Right lobe of liver (tissue), 6 donors: ENCODE results near the gene MYT1. TPM values are rescaled to one million over a fixed set of nuclear protein-coding genes. Genes with fewer than 3 reads are reported as not detected.

Source experiments
- ATAC-seq, 4 donors: fragments of 200-7000 bp; cut with Tn5 transposase; one replicate each; pipeline ENCODE4 v1.9.1; 2020; ENCODE audit warnings: mild to moderate bottlenecking in 4 of 4, moderate library complexity in 4 of 4
- DNase-seq, 3 donors: peaks; one replicate each; pipeline ENCODE4 v3.0.0-alpha.2; 2020
- H3K27ac ChIP-seq, 3 donors: fragments of 200-600 bp; one replicate each; pipeline ENCODE4 v1.8.0; 2022
- H3K27me3 ChIP-seq, 2 donors: fragments of 200-600 bp; one replicate each; pipeline ENCODE4 v1.8.0; 2022
- H3K36me3 ChIP-seq, 4 donors: fragments of 200-600 bp; sonication (generic) in 1 of 4; one replicate each; pipeline versions ENCODE4 v1.5.1 to v1.8.0; 2017 to 2022; ENCODE audit warnings: control low read depth in 1 of 4
- H3K4me1 ChIP-seq, 4 donors: fragments of 200-600 bp; sonication (generic) in 1 of 4; one replicate each; pipeline versions ENCODE4 v1.5.1 to v1.8.0; 2017 to 2022; ENCODE audit warnings: control low read depth in 1 of 4
- H3K4me3 ChIP-seq, 3 donors: fragments of 200-600 bp; one replicate each; pipeline ENCODE4 v1.8.0; 2022
- H3K9me3 ChIP-seq, 4 donors: fragments of 200-600 bp; sonication (generic) in 1 of 4; one replicate each; pipeline versions ENCODE4 v1.5.1 to v1.8.0; 2017 to 2022; ENCODE audit warnings: control low read depth in 1 of 4
- POLR2A ChIP-seq: fragments of 450-650 bp; IDR thresholded peaks from one replicate; pipeline ENCODE4 v1.6.1; 2017; ENCODE audit warnings: antibody characterized with exemption, mild to moderate bottlenecking
- WGBS: methylation state at CpG from one replicate; pipeline ENCODE4 v1.1.6; 2018; ENCODE audit warnings: low coverage, low lambda C conversion rate; ENCODE audit not compliant: insufficient coverage; ENCODE audit errors: missing lambda C conversion rate; 5-methylcytosine and 5-hydroxymethylcytosine counted together
- intact Hi-C, 2 donors: fragments of 100-400 bp; cut with DNase I; formaldehyde crosslinking; loops; one replicate each; pipeline versions ENCODE4 v1.11.2 to v1.14.1; 2022
- total RNA-seq, 6 experiments: library from RNA; depleted of rRNA in 2 of 6; stranded (reverse); fragments of >200 nt in 2 of 6; fragmentation: NEBNext Ultra II Directional in 3 of 6; extraction: Animal tissue kit (Norgen Biotek cat#: 25700) in 3 of 6; gene quantifications; one replicate each; pipeline versions ENCODE4 v1.1.0 to v1.2.4, GENCODE V29; 2016 to 2023
- TF ChIP-seq, protein P1 (sequence below), 4 donors: fragments of 200-600 bp in 3 of 4; fragments of 450-650 bp in 1 of 4; IDR thresholded peaks; one replicate each; pipeline versions ENCODE4 v1.5.1 to v1.8.0; 2016 to 2022; ENCODE audit warnings: antibody characterized with exemption in 4 of 4, mild to moderate bottlenecking in 2 of 4
- donor health status: DM: no; HTN: yes; CAD: no.
- donor health status: DM: no; HTN: no; CAD: no.
- donor health status: DM: no; HTN: no; CAD: no.
- donor health status: DM: no; HTN: yes; CAD: no.
- donor health status: DM: no; HTN: yes; CAD: no.

MYT1 gene
- total RNA-seq, 6 experiments from 2014 or later: 0.06 to 0.09 TPM; not detected in 4

DNA sequence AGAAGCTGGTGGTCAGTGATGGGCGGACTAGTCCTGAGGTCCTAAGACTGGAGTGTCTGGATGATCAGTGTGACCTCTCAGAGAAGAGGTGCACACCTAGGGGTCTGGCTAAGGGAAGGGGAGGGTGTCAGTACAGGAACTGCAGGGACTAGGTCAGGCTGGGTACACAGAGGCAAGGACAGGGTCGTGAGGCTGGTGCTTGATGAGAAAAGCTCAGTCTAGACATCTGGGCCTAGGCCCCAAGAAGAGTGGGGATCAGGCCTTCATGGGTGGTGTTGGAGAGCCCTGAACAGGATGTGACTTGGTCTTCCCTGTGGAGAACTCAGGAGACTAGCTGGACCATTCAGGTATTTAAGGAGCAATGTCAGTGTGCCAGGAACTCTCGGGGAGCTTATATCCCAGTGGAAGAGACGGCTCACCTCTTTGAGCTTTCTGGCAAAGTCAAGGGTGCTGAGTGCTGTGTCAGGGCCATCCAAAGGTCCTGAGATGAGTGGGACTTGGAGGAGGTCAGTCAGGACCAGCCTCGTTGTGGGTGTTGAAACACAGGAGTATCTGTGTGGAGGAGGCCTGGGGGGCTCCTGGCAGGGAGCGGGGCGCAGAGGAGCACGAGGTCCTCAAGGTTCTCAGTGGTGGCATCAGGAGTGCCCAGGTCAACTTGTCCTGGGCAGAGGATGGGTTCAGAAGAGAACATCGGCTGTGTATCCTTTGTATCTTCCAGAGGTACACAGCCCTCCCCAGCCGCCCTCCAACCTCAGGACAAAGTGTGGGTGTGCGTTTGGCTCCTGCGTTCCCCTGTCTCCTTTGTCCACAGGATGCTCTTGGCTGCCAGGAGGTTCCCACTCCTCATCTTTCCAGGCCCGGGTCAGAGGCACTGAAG is 13.3 kb upstream of the MYT1 start:
- WGBS: 35% methylated on average over 6 of the region's 13 CpGs
- H3K4me3 ChIP-seq: no peak overlapping the region
- no peaks in the 10 kb centered on the region for H3K9me3 ChIP-seq
- no peak for TF ChIP-seq POLR2A
- TF ChIP-seq, protein P1, sequence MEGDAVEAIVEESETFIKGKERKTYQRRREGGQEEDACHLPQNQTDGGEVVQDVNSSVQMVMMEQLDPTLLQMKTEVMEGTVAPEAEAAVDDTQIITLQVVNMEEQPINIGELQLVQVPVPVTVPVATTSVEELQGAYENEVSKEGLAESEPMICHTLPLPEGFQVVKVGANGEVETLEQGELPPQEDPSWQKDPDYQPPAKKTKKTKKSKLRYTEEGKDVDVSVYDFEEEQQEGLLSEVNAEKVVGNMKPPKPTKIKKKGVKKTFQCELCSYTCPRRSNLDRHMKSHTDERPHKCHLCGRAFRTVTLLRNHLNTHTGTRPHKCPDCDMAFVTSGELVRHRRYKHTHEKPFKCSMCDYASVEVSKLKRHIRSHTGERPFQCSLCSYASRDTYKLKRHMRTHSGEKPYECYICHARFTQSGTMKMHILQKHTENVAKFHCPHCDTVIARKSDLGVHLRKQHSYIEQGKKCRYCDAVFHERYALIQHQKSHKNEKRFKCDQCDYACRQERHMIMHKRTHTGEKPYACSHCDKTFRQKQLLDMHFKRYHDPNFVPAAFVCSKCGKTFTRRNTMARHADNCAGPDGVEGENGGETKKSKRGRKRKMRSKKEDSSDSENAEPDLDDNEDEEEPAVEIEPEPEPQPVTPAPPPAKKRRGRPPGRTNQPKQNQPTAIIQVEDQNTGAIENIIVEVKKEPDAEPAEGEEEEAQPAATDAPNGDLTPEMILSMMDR (IDR thresholded peaks at IDR 0.05): no peak
- ATAC-seq (no peak), DNase-seq (peak in 1 of 3 donors; percentile 18)
- H3K36me3 ChIP-seq: no peaks in the 10 kb centered on the region
- H3K27ac ChIP-seq: no peak overlapping the region
- intact Hi-C loops: no loop called here
- no peaks in the 10 kb centered on the region for H3K27me3 ChIP-seq
- no peaks in the 10 kb centered on the region for H3K4me1 ChIP-seq

DNA sequence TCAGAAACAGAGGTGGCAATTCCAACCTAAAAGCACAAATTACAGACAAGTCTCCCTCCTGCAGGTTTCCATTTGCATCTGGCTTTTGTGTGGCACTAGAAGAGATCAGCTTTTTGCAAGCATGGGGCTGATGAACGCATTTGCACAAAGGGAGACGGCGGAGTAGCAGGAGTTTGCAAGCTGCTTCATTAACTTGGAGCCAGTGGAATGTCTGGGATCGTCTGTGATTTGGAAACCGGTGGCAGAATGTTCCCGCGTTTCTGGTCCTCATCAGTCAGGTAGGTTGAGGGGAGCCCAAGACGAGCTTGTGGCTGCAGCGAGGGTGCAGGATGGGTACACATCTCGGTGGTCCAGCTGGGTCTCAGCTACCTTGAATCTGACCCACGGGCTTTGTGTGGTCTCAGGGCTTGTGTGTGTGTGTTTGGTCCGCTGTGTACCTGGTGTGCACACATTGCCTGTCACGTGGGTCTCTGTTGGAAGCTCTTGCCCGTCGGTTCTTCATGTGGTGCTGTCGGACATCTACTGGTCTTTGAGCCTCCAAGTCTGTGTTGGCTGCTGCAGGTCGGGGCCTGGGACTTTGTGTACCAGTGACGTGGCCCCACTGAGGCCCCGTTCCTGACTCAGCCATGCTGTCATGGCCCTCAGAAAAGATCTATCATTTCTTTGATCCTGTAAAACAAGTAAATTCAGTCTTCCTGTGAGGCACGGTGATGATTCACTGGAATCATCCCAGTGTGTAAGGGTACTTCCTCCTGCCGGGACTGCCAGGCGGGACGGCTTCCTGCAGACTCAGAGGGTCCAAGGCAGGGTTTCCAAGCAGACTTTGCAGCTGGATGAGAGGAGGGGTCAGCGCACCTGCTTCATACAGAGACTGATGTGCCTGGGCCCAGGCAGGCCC is 12.4 kb upstream of the MYT1 start:
- Histone ChIP-seq H3K4me1 (no peaks in the 10 kb centered on the region), H3K36me3 (no peaks in the 10 kb centered on the region), H3K27ac (no peak overlapping the region), H3K9me3 (no peaks in the 10 kb centered on the region), H3K4me3 (no peak overlapping the region), H3K27me3 (no peaks in the 10 kb centered on the region)
- peak in 1 of 3 donors; percentile 26 for DNase-seq
- WGBS: 50% methylated on average over 4 of the region's 24 CpGs
- no peak for TF ChIP-seq POLR2A
- TF ChIP-seq, protein P1 (IDR thresholded peaks at IDR 0.05): no peak
- intact Hi-C loops: no loop called here
- ATAC-seq: no peak

DNA sequence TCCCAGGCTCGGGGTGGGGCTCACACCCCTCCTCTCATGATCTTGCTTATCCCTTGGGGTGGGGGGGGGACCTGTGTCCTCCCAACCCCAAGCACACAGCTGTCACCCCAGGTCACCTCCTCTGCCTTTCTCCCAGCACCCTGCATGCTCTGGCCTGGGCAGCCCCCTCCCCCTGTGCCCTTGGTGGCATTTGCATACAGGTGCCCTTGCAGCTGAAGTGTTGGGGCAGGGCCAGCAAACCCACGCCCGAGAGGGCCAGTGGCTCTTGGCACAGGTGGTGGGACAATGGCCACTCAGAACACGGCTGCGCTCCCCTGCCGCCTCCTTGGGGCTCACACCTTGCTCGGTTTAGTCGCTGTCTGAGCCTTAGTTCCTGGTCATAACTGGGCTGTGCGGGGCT is 11.3 kb upstream of the MYT1 start:
- no peak for TF ChIP-seq POLR2A
- TF ChIP-seq, protein P1 (IDR thresholded peaks at IDR 0.05): no peak
- no peaks in the 10 kb centered on the region for H3K4me1 ChIP-seq
- ATAC-seq (no peak), DNase-seq (peak in 1 of 3 donors; percentile 39)
- intact Hi-C loops: no loop called here
- no peaks in the 10 kb centered on the region for H3K27me3 ChIP-seq
- no peak overlapping the region for H3K4me3 ChIP-seq
- no peaks in the 10 kb centered on the region for H3K36me3 ChIP-seq
- WGBS: 37% methylated on average over 2 of the region's 9 CpGs
- no peak overlapping the region for H3K27ac ChIP-seq
- H3K9me3 ChIP-seq: no peaks in the 10 kb centered on the region

DNA sequence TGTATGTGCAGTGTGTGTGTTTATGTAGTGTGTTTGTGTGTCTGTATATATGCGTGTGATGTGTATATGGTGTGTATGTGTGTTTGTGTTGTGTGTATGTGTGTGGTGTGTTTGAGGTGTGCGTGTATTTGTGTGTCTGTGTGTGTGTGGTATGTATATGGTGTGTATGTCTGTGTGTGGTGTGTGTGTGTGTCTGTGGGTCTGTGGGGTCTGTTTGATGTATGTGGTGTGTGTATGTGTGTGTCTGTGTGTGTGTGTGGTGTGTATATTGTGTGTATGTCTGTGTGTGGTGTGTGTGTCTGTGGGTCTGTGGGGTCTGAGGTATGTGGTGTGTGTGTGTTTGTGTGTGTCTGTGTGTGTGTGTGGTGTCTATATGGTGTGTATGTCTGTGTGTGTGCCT is 10.8 kb upstream of the MYT1 start:
- H3K36me3 ChIP-seq: no peaks in the 10 kb centered on the region
- H3K9me3 ChIP-seq: no peaks in the 10 kb centered on the region
- WGBS: 90% methylated on average over 2 of the region's 2 CpGs
- intact Hi-C loops: no loop called here
- H3K27ac ChIP-seq: no peak overlapping the region
- ATAC-seq (no peak), DNase-seq (no peak)
- no peaks in the 10 kb centered on the region for H3K27me3 ChIP-seq
- TF ChIP-seq, protein P1 (IDR thresholded peaks at IDR 0.05): no peak
- no peak for TF ChIP-seq POLR2A
- no peaks in the 10 kb centered on the region for H3K4me1 ChIP-seq
- no peak overlapping the region for H3K4me3 ChIP-seq
